ENCODE measurements around the gene SH3PXD2A.

The SH3PXD2A gene

DNA sequence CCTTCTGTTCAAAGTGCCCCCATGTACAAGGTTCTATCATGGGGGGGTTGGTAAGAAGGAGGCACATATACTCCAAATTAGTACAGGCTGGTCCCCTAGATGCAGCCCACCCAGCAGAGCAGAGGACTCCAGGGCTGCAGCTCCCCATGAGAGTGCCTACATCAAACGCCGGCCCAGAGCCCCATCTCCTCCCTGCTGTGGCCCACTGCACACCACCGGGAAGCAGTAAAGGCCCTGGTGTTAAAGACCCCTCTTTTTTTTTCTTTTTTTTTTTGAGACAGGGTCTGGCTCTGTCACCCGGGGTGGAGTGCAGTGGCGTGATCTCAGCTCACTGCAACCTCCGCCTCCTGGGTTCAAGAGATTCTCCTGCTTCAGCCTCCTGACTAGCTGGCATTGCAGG, 47.4 kb downstream of the SH3PXD2A start:
- no peak for DNase-seq

DNA sequence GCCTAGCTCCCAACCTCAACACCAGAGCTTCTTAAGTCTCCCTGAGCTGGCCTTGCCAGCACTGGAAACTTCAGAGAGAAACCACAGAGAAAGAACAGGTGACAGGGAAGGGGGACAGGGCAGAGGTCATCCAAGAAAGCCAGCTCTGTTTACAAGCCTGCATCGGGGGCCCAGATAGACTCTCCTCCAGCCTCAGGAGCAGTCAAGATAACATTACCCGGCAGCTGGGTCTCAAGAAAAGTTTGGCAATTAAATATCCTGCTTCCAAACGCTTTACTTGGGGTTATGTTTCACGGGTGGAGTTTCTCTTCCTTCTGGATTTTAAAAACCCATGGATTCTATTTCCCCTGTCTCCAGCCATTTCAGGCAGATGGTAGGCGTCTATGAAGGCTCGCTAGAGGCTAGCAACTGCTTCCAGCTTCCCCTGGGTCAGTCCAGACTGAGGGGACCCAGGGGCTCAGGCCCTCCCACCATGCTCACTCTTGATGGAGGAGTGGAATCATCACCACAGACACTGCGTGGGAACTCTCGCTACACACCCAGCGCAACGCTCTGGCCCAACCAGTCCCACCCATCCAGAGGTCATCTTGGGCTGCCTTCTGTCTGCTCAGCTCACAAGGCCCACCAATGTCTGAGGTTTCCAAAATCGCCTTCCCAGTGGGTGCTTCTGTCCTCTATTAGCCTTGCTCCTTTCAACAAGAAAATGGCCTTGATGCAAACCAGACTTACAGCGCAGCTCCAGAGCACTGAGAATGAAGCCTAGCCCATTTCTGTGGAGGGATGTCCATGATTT, 48.8 kb downstream of the SH3PXD2A start:
- DNase-seq = no peak

DNA sequence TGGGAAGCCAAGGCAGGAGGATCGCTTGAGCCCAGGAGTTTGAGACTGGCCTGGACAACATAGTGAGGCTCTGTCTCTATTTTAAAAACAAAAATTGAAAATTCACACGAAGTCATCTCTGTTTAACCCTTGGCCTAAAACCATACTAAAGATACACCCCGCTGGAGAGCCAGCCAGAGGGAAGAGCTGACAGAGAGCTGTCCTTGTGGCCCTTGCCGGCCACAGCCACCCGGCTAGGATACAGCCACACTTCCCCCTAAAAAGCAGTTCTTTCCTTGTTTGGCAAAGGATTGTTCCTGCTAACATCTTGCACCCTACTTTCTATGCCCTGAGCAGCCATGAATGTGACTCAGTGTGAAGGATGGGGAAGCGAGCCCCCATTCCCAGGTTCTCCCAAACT, 49.6 kb downstream of the SH3PXD2A start:
- no peak for DNase-seq

DNA sequence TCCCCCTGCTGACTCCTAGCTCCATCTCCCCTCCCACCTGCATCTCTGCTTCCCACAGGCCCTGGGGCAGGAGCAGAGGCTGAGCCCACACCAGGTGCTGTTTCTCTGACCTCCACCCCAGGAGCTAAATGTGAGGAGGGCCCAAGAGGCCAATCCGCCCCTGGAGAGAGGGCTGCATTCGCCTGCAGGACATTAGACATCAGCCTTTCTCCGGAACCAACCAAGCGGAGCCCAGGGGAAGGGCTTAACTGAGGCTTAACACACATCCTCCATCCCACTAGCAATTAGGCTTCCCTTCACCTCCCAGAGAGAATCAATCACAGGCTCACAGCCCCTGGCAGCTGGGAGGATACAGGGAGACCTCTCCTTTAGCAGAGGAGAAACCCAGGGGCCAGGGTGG, 50.5 kb downstream of the SH3PXD2A start:
- DNase-seq = no peak

GRCh38 chr10:103803941-103804340, 51.4 kb downstream of the SH3PXD2A start:
- no peak for DNase-seq

DNA sequence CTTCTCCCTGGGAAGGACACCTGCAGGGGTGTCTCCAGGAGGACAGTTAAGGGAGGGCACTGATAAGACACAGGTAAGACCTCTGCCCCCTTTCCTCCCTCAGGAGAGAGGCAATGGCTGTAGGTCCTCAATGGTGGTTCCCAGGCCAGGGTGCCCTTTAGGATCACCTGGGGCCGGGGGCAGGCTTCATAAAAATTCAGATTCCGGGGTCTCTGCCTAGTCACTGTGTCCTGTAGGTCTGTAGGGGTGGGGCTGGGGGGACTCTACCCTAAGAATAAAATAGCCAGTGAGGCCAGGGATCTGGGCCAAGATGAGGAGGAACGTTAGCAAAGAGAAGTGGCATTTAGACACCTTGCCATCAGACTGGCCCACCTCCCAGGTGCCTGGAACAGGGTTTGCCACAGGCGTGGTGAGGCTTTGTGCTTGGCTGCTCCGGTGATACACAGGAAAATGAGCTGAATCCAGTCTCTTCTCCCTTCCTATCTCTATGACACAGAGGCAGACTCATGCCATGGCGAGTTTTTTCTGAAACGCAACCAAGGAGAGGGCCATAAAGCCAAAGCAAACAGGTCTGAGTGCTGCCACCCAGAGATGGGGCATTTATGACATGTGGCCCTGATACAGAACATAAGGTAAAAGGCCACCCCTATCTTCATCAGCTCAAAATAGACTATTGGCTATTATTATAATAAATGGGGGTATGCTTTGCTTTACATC, 52.6 kb downstream of the SH3PXD2A start:
- DNase-seq = no peak

DNA sequence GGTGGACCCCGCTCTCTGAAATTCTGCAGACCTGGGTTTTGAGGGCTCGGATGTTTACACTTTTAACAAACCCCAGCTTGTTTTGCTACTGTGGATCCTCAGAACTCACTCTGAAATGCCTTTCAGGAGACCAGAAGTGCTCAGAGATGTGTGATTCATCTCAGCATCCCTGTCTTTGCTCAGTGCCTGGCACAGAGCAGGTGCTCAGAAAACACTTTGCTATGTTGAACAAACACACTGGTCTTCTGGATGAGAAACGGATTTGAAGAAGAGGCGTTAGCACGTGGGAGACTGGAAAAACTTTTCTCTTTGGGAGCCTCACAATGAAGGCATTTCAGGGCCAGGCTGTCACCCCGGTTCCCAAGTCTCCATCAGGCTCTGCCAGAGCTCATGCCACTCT, 53.3 kb downstream of the SH3PXD2A start:
- DNase-seq = no peak

GRCh38 chr10:103800789-103801540, 54.4 kb downstream of the SH3PXD2A start:
- DNase-seq = peak; percentile 49

DNA sequence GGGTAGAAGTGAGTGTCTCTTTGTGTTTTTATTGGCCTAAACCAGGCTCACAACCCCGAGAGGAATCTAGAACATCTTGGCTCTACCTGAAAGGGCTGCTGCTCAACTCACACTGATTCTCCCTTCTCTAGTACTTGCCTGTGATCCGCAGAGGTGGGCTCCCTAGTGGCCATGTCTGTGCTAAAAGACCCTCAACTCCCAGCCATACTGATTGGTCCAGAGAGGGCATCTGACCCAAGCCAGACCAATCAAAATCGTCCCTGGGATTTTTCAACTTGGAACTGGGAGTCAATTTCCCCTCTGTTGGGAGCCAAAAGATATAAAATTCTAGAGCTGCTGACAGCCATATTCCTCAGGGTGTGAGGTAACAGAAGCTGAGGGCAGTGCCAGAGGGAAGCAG, 55.3 kb downstream of the SH3PXD2A start:
- DNase-seq = no peak

DNA sequence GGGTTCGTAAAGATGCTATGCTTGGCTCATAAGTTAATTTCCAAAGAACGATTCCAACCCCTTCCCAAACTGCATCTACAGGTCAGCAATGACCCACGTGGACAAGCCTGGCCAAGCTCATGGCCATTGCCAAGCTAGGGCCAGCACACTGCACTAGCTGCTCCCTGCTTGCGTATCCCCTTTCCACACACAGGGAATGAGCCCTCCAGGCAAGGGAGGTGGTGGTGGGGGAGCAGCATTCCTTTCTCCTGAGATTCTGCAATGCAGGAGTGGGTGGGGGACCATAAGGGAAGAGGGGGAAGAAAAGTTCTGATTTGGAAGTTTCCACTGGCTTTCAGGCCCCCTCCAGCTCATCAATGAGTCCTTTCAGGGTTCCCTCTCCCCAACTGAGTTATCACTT, 56.0 kb downstream of the SH3PXD2A start:
- no peak for DNase-seq

DNA sequence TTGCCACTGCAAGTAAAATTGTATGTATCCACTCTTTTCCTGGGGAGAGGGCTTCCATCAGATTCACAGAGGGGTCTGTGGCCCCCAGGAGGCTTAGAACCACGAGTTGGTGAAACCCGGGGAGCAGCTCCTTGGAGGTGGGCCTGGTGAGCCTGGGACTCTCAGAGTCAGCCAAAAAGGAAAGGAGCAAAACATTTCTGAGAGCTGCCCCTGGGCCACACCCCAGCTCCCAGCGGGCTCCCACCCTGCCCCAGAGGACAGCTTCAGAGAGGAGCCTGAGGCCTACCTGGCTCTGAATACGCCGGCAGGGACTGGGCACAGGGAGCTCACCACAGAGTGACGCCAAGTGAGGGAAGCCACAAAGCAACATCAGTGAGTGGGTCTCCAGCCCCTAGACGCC, 56.9 kb downstream of the SH3PXD2A start:
- no peak for DNase-seq

GRCh38 chr10:103797857-103798256, 57.5 kb downstream of the SH3PXD2A start:
- no peak for DNase-seq

DNA sequence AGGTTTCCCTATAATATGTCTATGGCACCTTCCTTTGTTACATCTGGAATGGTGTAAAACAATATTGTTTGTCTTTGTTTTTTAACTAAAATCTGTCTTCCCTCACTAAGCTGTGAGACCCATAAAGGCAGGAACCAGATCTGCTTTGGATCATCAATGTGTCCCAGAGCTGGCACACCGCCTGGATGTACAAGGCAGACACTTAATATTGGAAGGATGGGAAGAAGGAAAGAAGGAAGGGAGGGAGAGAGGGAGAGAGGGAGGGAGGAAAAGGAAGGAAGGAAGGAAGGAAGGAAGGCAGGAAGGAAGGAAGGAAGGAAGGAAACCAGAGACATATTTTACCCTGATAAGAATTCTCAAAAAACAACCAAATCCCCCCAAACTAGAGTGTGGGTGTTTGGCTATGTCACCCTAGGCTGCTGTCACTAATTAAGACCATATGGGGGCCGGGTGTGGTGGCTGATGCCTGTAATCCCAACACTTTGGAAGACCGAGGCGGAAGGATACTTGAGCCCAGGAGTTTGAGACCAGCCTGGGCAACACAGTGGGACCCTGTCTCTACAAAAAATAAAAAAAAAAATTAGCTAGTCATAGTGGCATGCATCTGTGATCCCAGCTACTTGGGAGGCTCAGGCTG, 59.6 kb downstream of the SH3PXD2A start:
- DNase-seq = no peak

GRCh38 chr10:103794996-103795395, 60.4 kb downstream of the SH3PXD2A start:
- DNase-seq = no peak

DNA sequence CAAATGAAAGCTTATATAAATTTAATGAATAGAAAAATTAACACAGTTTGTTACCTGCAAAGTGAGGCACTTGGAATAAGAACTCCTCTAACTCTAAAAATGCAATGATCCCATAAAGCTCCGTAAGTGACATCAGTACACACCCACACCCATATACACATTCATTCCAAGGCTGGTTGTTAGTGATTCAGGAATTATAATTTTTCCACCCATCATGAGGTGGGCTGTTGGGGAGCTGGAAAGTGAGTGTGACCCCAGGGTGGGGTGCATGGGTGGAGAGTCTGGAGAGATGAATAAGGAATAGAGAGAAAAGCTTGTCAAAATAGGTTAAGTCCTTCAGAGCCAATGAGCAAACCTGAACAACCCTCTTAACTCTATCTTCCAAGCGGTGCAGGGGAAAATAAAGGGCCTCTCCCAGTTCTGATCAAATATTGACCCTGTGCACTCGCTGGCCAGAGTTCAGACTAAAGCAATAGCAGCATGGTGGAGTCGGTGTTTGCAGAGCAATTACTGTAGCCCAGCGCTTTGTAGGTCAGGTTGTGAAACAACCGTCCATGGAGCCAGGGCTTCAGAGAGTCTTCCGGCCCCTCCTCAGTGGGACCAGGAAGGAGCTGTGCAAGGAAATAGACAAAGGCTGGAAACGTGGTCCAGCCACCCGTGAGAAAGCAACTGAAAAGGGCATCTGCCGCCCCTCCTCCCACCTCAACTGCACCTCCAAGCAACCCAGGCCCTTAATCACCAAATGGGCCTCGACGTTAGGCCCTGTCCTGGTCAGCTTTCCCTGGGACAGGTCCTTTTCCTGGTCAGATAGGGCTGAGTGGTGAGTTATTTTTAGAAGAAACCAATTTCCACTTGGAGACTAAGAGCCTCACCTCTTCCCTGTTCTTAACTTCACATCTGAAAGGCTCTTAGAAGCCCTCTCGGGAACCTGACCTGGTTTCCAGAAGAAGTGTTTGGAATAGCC, 61.2 kb downstream of the SH3PXD2A start:
- no peak for DNase-seq

GRCh38 chr10:103793429-103793828, 61.9 kb downstream of the SH3PXD2A start:
- no peak for DNase-seq

DNA sequence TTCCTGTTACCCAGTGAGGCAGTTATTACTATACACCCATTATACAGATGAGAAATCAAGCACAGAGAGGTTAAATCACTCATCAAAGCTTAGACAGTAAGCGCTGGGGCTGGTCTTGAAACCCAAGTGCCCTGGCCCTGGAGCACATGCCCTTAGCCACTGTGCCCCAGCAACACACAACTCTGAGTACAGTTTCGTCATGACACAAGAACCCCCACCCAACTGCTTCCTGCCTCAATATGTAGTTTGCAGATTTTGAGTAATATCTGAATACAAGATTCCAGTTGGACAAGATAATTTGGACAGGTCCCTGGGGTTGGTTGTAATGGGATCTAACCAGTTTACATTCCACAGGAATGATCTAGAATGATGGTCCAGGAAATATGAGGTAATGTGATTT, 62.8 kb downstream of the SH3PXD2A start:
- no peak for DNase-seq

- DNase-seq = no peak
Observed at GRCh38 chr10:103791858-103792257, 63.5 kb downstream of the SH3PXD2A start.

DNA sequence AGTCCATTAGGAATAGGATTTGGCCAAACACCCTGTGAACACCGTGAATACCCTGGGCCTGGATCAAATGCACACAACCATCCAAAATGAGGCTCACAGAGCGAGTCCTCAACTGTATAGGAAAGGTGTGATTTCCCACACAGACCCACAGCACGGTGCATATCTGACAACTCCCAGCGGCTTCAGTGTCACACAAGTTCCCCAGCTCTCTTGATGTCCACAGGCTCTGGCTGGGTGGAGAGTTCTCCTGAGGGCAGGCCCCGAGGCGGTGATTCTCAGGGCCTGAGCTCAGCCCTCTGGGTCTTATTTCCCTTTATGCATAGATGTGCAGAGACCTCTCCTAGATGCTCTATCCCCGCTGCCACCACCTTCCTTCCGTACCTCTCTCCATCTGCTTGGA, 64.1 kb downstream of the SH3PXD2A start:
- no peak for DNase-seq

DNA sequence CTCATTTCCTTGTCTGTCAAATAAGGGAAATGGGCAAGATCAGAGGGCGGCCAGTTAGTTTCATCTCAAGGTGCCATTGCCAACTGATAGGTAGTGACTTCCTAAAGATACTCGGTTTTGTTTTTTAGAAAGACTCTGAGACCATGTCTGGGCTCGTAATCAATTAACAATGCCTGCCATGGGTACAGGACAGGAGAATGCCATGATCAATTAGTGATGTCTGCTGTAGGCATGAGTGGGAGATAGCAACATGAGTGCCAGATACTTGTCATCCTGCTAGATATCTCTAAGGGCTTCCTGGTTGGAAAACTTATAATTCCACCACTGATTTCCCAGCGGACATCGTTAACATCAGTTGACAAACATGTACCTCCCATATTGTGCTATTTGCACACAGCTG, 64.8 kb downstream of the SH3PXD2A start:
- no peak for DNase-seq

DNA sequence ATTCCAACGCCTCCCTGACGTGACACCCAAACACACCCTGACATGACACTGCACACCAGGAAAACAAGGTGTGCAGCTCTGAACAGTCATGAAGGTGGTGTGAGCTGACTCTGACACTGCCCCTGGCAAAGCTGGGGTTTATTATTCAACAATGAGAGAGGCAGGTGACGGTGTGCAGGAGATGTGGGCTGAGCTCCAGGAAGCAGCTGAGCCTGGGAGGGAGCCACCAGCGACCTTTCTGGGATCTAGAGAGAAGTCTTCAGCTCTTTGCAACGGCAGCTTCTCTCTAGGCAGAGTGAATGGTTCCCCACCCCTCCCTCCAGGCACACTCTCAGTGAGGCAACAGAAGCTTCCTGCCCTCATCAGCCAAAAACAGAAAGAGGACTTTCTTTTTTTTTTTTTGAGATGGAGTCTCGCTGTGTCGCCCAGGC, 65.6 kb downstream of the SH3PXD2A start:
- DNase-seq = no peak

DNA sequence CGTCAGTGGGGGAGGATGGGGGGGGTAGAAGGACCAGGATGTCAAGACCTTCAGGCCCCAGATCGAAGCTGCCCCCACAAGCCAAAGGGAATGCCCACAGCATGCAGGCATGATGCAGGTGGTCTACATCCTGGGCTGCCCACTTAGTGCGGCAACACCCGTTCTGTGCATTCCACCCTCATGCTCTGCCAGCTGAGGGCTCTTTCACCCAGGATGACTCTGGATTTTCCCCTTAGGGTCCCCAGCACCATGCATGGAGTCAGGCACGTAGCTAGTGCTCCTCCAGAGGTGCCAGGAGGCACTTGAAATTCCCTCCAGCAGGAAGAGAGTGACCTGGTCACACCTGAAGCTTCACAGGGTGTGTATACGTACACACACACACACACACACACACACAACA, 66.2 kb downstream of the SH3PXD2A start:
- DNase-seq = no peak

All from femur (tissue), 1 donor.